ENCODE data around the gene EME2.

Gene EME2

DNA sequence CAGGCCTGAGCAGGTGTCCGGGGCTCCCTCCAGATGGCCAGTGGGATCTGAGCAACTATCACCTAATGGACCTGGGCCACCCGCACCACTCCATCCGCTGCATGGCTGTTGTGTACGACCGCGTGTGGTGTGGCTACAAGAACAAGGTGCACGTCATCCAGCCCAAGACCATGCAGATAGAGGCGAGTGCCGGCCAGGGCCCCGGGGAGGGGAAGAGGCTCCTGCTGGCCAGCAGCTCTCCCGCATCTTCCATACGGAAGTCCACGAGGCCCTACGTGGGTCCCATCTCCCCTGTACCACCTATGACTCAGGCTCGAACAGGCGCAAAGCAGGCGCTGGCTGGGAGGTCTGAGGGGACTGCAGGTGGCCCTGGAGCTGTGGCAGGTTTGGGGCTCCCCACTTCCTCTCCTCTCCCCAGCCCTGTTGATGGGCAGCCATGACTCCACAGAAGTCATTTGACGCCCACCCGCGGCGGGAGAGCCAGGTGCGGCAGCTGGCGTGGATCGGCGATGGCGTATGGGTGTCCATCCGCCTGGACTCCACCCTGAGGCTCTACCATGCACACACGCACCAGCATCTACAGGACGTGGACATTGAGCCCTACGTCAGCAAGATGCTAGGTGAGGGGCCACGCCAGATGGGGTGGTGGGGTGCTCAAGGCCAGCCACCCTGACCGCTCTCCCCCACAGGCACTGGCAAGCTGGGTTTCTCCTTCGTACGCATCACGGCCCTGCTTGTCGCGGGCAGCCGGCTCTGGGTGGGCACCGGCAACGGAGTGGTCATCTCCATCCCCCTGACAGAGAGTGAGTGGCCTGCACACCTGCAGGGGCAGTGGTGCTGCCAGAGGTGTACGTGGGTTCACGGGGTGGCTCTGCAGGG, 5.3 kb upstream of the EME2 start:
- no peak for DNase-seq (ENCODE audit: low spot score)

GRCh38 chr16:1768061-1768766, 4.4 kb upstream of the EME2 start:
- DNase-seq (ENCODE audit: low spot score) = no peak

GRCh38 chr16:1768767-1769401, 3.7 kb upstream of the EME2 start:
- no peak for DNase-seq (ENCODE audit: low spot score)

- DNase-seq (ENCODE audit: low spot score) = no peak
Measured at GRCh38 chr16:1769402-1770300, 3.0 kb upstream of the EME2 start.

- DNase-seq (ENCODE audit: low spot score) = peak; percentile 61
Measured at GRCh38 chr16:1770328-1771187, 2.1 kb upstream of the EME2 start.

DNA sequence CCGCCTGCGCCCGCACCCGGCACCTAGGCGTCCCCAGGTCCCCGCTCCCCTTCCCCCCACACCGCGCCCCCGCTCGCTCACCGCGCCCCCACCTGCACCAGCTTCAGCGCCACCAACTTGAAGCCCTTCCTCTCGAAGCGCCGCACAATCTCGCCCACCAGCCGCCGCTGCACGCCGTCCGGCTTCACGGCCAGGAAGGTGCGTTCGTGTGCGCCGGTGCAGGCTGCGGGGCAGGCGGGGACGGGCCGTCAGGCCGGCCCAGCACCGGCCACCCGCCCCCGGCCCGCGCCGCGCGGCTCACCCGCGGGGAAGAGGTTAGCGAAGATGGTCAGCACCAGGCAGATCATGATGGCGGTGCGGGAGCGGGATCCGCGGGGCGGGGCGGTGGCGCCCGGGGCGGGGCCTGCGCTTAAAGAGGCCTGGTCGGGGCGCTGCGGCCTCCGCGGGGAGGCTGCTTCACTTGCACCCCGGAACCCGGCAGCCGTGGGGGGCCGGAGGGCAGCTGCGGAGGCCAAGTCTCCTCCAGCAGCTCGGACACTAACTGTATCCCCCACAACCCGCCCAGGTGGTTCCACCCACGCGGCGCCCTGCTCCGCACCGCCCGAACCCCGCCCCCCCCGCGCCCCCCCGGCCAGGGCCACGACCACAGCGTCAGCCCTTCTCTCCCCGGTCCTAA, 1.3 kb upstream of the EME2 start, which contains the start of gene NME3:
NME3 (minus strand) TSS at position 356 of the 676 bp plus-strand sequence; CDS start at position 347, 9 bp downstream.
- peak; percentile 78 for DNase-seq (ENCODE audit: low spot score)

GRCh38 chr16:1771864-1772361, 697 bp upstream of the EME2 start:
- DNase-seq (ENCODE audit: low spot score) = no peak

GRCh38 chr16:1772908-1773702, 495 bp downstream of the EME2 start, which contains the start of gene MRPS34:
TSS of gene MRPS34 (minus strand) at chr16:1773134. CDS start at chr16:1773119, 15 bp downstream.
- DNase-seq (ENCODE audit: low spot score) = peak; percentile 85

GRCh38 chr16:1773703-1774447, 1.3 kb downstream of the EME2 start:
- DNase-seq (ENCODE audit: low spot score) = peak; percentile 32

GRCh38 chr16:1774448-1774780, 1.8 kb downstream of the EME2 start:
- no peak for DNase-seq (ENCODE audit: low spot score)

DNA sequence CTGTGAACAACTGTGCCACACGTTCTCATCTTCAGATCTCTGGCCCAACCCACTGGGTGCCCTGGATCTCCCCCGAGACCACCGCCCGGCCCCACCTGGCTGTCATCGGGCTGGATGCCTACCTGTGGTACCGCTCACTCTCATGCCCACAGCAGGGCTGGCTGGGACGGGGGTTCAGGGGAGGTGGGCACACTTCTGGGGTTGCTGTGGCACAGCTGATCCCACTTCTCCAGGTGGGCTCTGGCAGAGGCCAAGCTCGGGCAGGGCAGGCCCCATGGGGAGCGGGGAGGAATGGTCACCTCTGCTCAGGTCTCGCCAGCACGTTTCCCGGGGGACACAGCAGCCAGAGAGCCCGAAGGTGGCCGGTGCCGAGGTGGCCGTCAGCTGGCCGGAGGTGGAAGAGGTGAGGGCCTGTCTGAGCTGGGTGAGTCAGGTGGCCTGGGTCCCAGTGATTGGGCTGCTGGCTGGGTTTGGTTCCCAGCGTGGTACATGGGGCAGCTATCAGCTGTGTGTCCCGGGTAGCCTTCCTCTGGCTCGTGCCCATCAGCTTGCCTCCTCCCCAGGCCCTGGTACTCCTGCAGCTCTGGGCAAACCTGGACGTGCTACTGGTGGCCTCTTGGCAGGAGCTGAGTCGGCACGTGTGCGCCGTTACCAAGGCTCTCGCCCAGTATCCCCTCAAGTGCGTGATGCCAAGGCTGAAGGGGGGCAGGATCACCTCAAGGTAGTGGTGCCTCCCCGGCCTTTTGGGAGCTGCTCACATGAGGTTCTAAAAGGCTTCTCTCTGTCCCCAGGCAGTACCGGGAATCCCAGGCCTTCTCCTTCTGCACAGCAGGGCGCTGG, 2.6 kb downstream of the EME2 start:
- no peak for DNase-seq (ENCODE audit: low spot score)

DNA sequence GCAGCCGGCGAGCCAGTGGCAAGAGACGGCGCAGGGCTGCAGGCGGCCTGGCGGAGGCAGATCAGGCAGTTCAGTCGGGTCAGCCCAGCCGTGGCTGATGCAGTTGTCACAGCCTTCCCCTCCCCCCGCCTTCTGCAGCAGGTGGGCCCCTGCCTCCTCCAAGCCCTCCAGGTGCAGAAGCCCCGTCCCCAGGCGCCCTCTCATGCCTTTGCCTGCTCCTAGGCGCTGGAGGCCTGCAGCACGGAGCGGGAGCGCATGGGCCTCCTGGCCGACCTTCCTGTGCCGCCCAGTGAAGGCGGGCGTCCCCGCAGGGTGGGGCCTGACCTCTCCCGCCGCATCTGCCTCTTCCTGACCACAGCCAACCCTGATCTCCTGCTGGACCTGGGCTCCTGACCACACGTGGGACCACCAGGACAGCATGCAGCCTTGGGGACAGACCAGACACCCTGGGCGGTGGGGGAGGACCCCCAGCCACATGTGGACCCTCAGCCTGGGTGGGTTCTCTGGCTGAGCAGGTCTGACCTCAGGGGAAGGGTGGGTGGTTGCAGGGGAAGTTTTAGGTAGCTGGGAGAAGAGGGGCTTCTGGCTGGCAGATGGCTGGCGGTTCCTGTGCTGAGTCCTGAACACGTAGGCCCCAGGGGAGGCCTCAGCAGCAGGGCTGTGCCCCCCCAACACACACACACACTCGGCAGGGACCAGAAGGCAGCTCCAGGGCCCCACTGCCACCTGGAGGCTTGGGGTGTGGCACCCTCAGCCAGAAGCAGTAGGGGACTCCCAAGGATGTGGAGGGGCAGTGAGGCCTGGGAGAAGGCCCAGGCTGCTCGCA, 3.4 kb downstream of the EME2 start:
- DNase-seq (ENCODE audit: low spot score) = no peak

- no peak for DNase-seq (ENCODE audit: low spot score)
Measured at GRCh38 chr16:1776672-1776955, 4.0 kb downstream of the EME2 start.

- DNase-seq (ENCODE audit: low spot score) = no peak
Measured at GRCh38 chr16:1776991-1777374, 4.4 kb downstream of the EME2 start.

DNA sequence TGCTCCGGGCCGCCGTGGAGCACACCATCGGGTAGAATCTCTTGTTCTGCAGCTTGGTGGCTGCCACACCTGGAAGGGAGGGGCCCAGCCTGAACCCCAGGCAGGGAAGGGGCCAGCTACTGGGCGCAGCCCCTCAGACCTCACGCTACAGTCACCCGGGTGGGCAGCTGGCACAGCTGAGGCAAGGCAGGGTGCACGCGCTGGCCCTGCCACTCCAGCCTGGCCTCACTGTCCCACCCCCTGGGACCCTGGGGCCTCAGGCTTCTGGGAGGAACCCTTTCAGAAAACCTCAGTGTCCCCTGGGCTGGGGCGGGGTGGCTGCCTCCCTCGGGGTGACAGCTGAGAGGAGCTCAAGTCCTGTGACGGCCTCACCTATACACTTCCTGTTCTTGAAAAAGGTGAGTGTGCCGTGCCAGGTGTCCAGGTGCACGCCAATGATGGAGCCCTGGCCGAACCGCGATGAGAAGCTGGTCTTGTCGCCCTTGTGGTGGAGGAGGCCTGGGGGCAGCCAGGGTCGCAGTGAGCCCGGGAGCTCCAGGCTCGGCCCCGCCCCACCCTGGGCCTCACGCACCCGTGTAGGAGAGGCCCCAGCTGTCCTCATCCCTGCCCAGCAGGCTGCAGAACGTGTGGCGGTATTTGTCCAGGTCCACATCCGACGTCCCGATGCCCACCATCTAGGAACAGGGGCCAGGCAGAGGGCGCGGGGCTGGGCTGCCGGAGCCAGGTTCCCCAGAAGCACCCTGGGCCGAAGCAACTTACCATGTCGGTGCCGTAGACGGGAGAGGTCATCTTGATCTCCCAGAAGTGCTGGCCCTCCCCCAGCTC, 5.0 kb downstream of the EME2 start:
- no peak for DNase-seq (ENCODE audit: low spot score)
